Astrocyte (in vitro differentiated cells and primary cell): Measurements from ENCODE around the gene GID4.

Experiments
- EZH2 ChIP-seq: IDR thresholded peaks from 2 replicates; pipeline ENCODE4 v1.6.1; 2012; ENCODE audit warnings: mild to moderate bottlenecking, low read length, inconsistent platforms; ENCODE audit not compliant: insufficient read depth
- TF ChIP-seq, protein P1 (sequence below): IDR thresholded peaks from 2 replicates; pipeline ENCODE4 v1.5.1; 2011; ENCODE audit warnings: low read depth, mild to moderate bottlenecking, inconsistent platforms, low read length, moderate library complexity; ENCODE audit not compliant: insufficient read depth

DNA sequence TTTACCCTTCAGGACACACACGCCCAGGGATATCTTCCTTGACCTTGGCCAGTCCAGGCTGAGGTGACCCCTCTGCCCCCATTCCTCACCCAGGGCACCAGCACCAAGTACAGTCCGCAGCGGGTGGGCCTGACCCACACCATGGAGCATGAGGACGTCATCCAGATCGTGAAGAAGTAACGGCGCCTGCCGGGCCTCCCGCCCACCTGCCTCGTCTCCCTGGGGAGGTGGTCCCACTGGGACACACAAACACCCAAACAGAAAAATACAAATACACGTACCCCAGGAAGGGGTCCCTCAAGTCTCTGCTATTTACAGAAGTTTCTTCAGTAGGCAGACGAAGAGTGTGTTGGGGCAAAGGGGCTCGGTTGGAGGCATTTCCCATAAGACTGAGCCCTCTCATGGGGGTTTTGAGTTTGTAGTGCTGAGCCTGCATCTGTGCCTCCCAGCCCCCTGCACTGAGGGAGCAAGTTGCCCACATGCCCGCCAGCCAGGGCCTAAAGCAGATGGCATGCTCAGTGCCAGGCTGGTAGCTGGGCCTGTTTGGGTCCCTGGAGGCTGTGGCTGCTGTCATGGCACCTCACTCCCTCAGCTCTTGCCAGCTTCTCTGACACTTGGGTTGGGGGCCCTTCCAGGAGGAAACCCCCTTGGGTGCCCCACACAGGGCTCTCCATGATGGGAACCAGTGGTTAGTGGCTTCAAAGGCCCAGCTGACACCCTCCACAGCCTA lies 68.0 kb downstream of the GID4 start:
- TF ChIP-seq, protein P1, sequence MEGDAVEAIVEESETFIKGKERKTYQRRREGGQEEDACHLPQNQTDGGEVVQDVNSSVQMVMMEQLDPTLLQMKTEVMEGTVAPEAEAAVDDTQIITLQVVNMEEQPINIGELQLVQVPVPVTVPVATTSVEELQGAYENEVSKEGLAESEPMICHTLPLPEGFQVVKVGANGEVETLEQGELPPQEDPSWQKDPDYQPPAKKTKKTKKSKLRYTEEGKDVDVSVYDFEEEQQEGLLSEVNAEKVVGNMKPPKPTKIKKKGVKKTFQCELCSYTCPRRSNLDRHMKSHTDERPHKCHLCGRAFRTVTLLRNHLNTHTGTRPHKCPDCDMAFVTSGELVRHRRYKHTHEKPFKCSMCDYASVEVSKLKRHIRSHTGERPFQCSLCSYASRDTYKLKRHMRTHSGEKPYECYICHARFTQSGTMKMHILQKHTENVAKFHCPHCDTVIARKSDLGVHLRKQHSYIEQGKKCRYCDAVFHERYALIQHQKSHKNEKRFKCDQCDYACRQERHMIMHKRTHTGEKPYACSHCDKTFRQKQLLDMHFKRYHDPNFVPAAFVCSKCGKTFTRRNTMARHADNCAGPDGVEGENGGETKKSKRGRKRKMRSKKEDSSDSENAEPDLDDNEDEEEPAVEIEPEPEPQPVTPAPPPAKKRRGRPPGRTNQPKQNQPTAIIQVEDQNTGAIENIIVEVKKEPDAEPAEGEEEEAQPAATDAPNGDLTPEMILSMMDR: no peak
- no peak for TF ChIP-seq EZH2
